ENCODE results near the gene FBXL14.

The FBXL14 gene

GRCh38 chr12:1613860-1614259, 19.5 kb upstream of the FBXL14 start:
- H4K20me1 ChIP-seq (ENCODE audit: low read depth, low read length) = no peaks in the 10 kb centered on the region
- H3K4me3 ChIP-seq (ENCODE audit: insufficient read depth, low read length, poor library complexity, severe bottlenecking) = no peak overlapping the region
- H3K27me3 ChIP-seq (ENCODE audit: low read length) = no peaks in the 10 kb centered on the region
- H3F3A ChIP-seq (ENCODE audit: insufficient read depth) = no peaks in the 10 kb centered on the region
- no peak overlapping the region for H3K4me2 ChIP-seq (ENCODE audit: low read depth, low read length, poor library complexity, severe bottlenecking)
- no peaks in the 10 kb centered on the region for H3K9me3 ChIP-seq (ENCODE audit: insufficient read depth, low read length)
- H3K9ac ChIP-seq (ENCODE audit: low read length) = no peak overlapping the region
- TF ChIP-seq CTCF (IDR thresholded peaks at IDR 0.05; ENCODE audit: insufficient read depth, low read length, poor library complexity, severe bottlenecking) (no peak), EZH2phosphoT487 (conservative IDR thresholded peaks at IDR 0.05; ENCODE audit: low read length) (no peak)
- H3K36me3 ChIP-seq (ENCODE audit: low read length) = no peaks in the 10 kb centered on the region
- no peaks in the 10 kb centered on the region for H3K79me2 ChIP-seq (ENCODE audit: insufficient read depth, low read length)
- no peak overlapping the region for H2AFZ ChIP-seq (ENCODE audit: low read depth, low read length, severe bottlenecking)
- no peak overlapping the region for H3K27ac ChIP-seq (ENCODE audit: low read depth, low read length)
- H3K9me2 ChIP-seq (replicated peaks; ENCODE audit: insufficient read depth, low read length) = no peaks in the 10 kb centered on the region

- Histone ChIP-seq H3K4me3 (ENCODE audit: insufficient read depth, low read length, poor library complexity, severe bottlenecking) (no peak overlapping the region), H2AFZ (ENCODE audit: low read depth, low read length, severe bottlenecking) (no peak overlapping the region), H3F3A (ENCODE audit: insufficient read depth) (no peaks in the 10 kb centered on the region), H3K9ac (ENCODE audit: low read length) (no peak overlapping the region), H3K79me2 (ENCODE audit: insufficient read depth, low read length) (no peaks in the 10 kb centered on the region), H3K27me3 (ENCODE audit: low read length) (no peaks in the 10 kb centered on the region), H3K27ac (ENCODE audit: low read depth, low read length) (no peak overlapping the region), H3K9me2 (replicated peaks; ENCODE audit: insufficient read depth, low read length) (no peaks in the 10 kb centered on the region), H3K36me3 (ENCODE audit: low read length) (no peaks in the 10 kb centered on the region), H4K20me1 (ENCODE audit: low read depth, low read length) (no peaks in the 10 kb centered on the region), H3K4me2 (ENCODE audit: low read depth, low read length, poor library complexity, severe bottlenecking) (no peak overlapping the region), H3K9me3 (ENCODE audit: insufficient read depth, low read length) (no peaks in the 10 kb centered on the region)
- no peak for TF ChIP-seq CTCF (IDR thresholded peaks at IDR 0.05; ENCODE audit: insufficient read depth, low read length, poor library complexity, severe bottlenecking)
- TF ChIP-seq EZH2phosphoT487 (conservative IDR thresholded peaks at IDR 0.05; ENCODE audit: low read length) = no peak
These were observed 17.6 kb upstream of the FBXL14 start for GRCh38 chr12:1611803-1612572.

- no peak for TF ChIP-seq CTCF (IDR thresholded peaks at IDR 0.05; ENCODE audit: insufficient read depth, low read length, poor library complexity, severe bottlenecking)
- no peak for TF ChIP-seq EZH2phosphoT487 (conservative IDR thresholded peaks at IDR 0.05; ENCODE audit: low read length)
- Histone ChIP-seq H3K79me2 (ENCODE audit: insufficient read depth, low read length) (no peaks in the 10 kb centered on the region), H2AFZ (ENCODE audit: low read depth, low read length, severe bottlenecking) (no peak overlapping the region), H3K9ac (ENCODE audit: low read length) (no peak overlapping the region), H3F3A (ENCODE audit: insufficient read depth) (no peaks in the 10 kb centered on the region), H3K27me3 (ENCODE audit: low read length) (no peaks in the 10 kb centered on the region), H3K36me3 (ENCODE audit: low read length) (no peaks in the 10 kb centered on the region), H3K4me2 (ENCODE audit: low read depth, low read length, poor library complexity, severe bottlenecking) (no peak overlapping the region), H4K20me1 (ENCODE audit: low read depth, low read length) (no peaks in the 10 kb centered on the region), H3K9me3 (ENCODE audit: insufficient read depth, low read length) (no peaks in the 10 kb centered on the region), H3K9me2 (replicated peaks; ENCODE audit: insufficient read depth, low read length) (no peaks in the 10 kb centered on the region), H3K27ac (ENCODE audit: low read depth, low read length) (no peak overlapping the region), H3K4me3 (ENCODE audit: insufficient read depth, low read length, poor library complexity, severe bottlenecking) (no peak overlapping the region)
These were observed 15.8 kb upstream of the FBXL14 start for GRCh38 chr12:1610072-1610643.

Measured in SU-DHL-6 (cell line).